ENCODE measurements around the gene KCTD10. TPM values are rescaled to one million over a fixed set of nuclear protein-coding genes. Genes with fewer than 3 reads are reported as not detected.

KCTD10 gene
- total RNA-seq, 2 donors from 2014 or later: 37.2 to 49.8 TPM

GRCh38 chr12:109492371-109492770, 15.3 kb upstream of the KCTD10 start:
- H3K27ac ChIP-seq: no peak overlapping the region
- no peak for DNase-seq (ENCODE audit: low spot score)
- 73% methylated on average over 5 of the region's 5 CpGs for WGBS
- no peak overlapping the region for H3K4me3 ChIP-seq
- no peak for TF ChIP-seq POLR2AphosphoS5 (IDR thresholded peaks at IDR 0.05)
- no peak for TF ChIP-seq CTCF (IDR thresholded peaks at IDR 0.05)
- TF ChIP-seq POLR2A (IDR thresholded peaks at IDR 0.05): no peak
- no peaks in the 10 kb centered on the region for H3K27me3 ChIP-seq (replicated peaks; ENCODE audit: insufficient read depth)
- intact Hi-C loops (cut with DNase I): no loop called here
- peaks cover 5 to 20% of the 10 kb centered on the region in 2 donors for H3K36me3 ChIP-seq
- no peaks in the 10 kb centered on the region for H3K4me1 ChIP-seq (replicated peaks)
- no peaks in the 10 kb centered on the region for H3K9me3 ChIP-seq

- no peak overlapping the region for H3K4me3 ChIP-seq
- intact Hi-C loops (cut with DNase I): no loop called here
- no peaks in the 10 kb centered on the region for H3K9me3 ChIP-seq
- no peak for TF ChIP-seq POLR2AphosphoS5 (IDR thresholded peaks at IDR 0.05)
- no peak for TF ChIP-seq POLR2A (IDR thresholded peaks at IDR 0.05)
- TF ChIP-seq CTCF (IDR thresholded peaks at IDR 0.05): no peak
- peaks cover 11 to 22% of the 10 kb centered on the region in 2 donors for H3K36me3 ChIP-seq
- no peaks in the 10 kb centered on the region for H3K4me1 ChIP-seq (replicated peaks)
- DNase-seq (ENCODE audit: low spot score): no peak
- no peaks in the 10 kb centered on the region for H3K27me3 ChIP-seq (replicated peaks; ENCODE audit: insufficient read depth)
- 93% methylated on average over 4 of the region's 4 CpGs for whole genome bisulfite sequencing
- H3K27ac ChIP-seq: no peak overlapping the region
Measured at GRCh38 chr12:109491671-109492070, 14.6 kb upstream of the KCTD10 start.

- intact Hi-C loops (cut with DNase I): no loop called here
- H3K27ac ChIP-seq: no peak overlapping the region
- TF ChIP-seq CTCF (IDR thresholded peaks at IDR 0.05): no peak
- TF ChIP-seq POLR2A (IDR thresholded peaks at IDR 0.05): no peak
- no peak overlapping the region for H3K4me3 ChIP-seq
- H3K9me3 ChIP-seq: no peaks in the 10 kb centered on the region
- H3K4me1 ChIP-seq (replicated peaks): no peaks in the 10 kb centered on the region
- 81% methylated on average over 1 of the region's 1 CpG for WGBS
- DNase-seq (ENCODE audit: low spot score): no peak
- H3K27me3 ChIP-seq (replicated peaks; ENCODE audit: insufficient read depth): no peaks in the 10 kb centered on the region
- H3K36me3 ChIP-seq: peaks cover 11 to 25% of the 10 kb centered on the region in 2 donors
Measured at GRCh38 chr12:109489955-109490565, 13.0 kb upstream of the KCTD10 start.

GRCh38 chr12:109489016-109489954, 12.2 kb upstream of the KCTD10 start:
- intact Hi-C loops (cut with DNase I): no loop called here
- 90% methylated on average over 14 of the region's 14 CpGs for WGBS
- Histone ChIP-seq H3K36me3 (peaks cover 11 to 26% of the 10 kb centered on the region in 2 donors), H3K4me3 (no peak overlapping the region), H3K9me3 (no peaks in the 10 kb centered on the region), H3K27ac (no peak overlapping the region), H3K4me1 (replicated peaks) (no peaks in the 10 kb centered on the region), H3K27me3 (replicated peaks; ENCODE audit: insufficient read depth) (no peaks in the 10 kb centered on the region)
- no peak for DNase-seq (ENCODE audit: low spot score)
- TF ChIP-seq POLR2A (IDR thresholded peaks at IDR 0.05): no peak
- no peak for TF ChIP-seq POLR2AphosphoS5 (IDR thresholded peaks at IDR 0.05)
- no peak for TF ChIP-seq CTCF (IDR thresholded peaks at IDR 0.05)

Data from prostate gland (tissue), 2 donors.